ENCODE measurements around the gene CLN3.
"Not testable (repeated sequence)": the region's sequence is repeated elsewhere in the genome, so short reads cannot be mapped to it uniquely, and the experiment has no call there.

The CLN3 gene

GRCh38 chr16:28486266-28486665 is 5.6 kb downstream of the CLN3 start:
- no peak for TF ChIP-seq CTCF (conservative IDR thresholded peaks at IDR 0.05; ENCODE audit: low read length)
- no peak for DNase-seq (ENCODE audit: low read depth)
- no peak overlapping the region for H3K4me3 ChIP-seq (ENCODE audit: low read length)

- not testable (repeated sequence) for DNase-seq (ENCODE audit: low read depth); H3K4me3 ChIP-seq (ENCODE audit: low read length)
Observed at GRCh38 chr16:28483361-28483760, 8.5 kb downstream of the CLN3 start.

- TF ChIP-seq CTCF (conservative IDR thresholded peaks at IDR 0.05; ENCODE audit: low read length) = no peak
- H3K4me3 ChIP-seq (ENCODE audit: low read length) = no peak overlapping the region
- no peak for DNase-seq (ENCODE audit: low read depth)
Observed at GRCh38 chr16:28482026-28482425, 9.8 kb downstream of the CLN3 start.

GRCh38 chr16:28478506-28479180 is 13.2 kb downstream of the CLN3 start:
- no peak for TF ChIP-seq CTCF (conservative IDR thresholded peaks at IDR 0.05; ENCODE audit: low read length)
- H3K4me3 ChIP-seq (ENCODE audit: low read length) = no peak overlapping the region
- DNase-seq (ENCODE audit: low read depth) = no peak

GRCh38 chr16:28477311-28477920 is 14.5 kb downstream of the CLN3 start:
- H3K4me3 ChIP-seq (ENCODE audit: low read length) = no peak overlapping the region
- no peak for DNase-seq (ENCODE audit: low read depth)
- no peak for TF ChIP-seq CTCF (conservative IDR thresholded peaks at IDR 0.05; ENCODE audit: low read length)

GRCh38 chr16:28475221-28475620 is 16.7 kb downstream of the CLN3 start:
- no peak overlapping the region for H3K4me3 ChIP-seq (ENCODE audit: low read length)
- DNase-seq (ENCODE audit: low read depth) = no peak
- no peak for TF ChIP-seq CTCF (conservative IDR thresholded peaks at IDR 0.05; ENCODE audit: low read length)

- DNase-seq (ENCODE audit: low read depth) = no peak
- H3K4me3 ChIP-seq (ENCODE audit: low read length) = no peak overlapping the region
- no peak for TF ChIP-seq CTCF (conservative IDR thresholded peaks at IDR 0.05; ENCODE audit: low read length)
Observed at GRCh38 chr16:28473714-28474265, 18.1 kb downstream of the CLN3 start.

- not testable (repeated sequence) for H3K4me3 ChIP-seq (ENCODE audit: low read length); DNase-seq (ENCODE audit: low read depth)
Observed at GRCh38 chr16:28447081-28447480, 44.8 kb downstream of the CLN3 start.

- not testable (repeated sequence) for DNase-seq (ENCODE audit: low read depth); H3K4me3 ChIP-seq (ENCODE audit: low read length)
Observed at GRCh38 chr16:28446388-28446787, 45.5 kb downstream of the CLN3 start.

- not testable (repeated sequence) for H3K4me3 ChIP-seq (ENCODE audit: low read length); DNase-seq (ENCODE audit: low read depth)
Observed at GRCh38 chr16:28443943-28444342, 47.9 kb downstream of the CLN3 start.

- H3K4me3 ChIP-seq (ENCODE audit: low read length); DNase-seq (ENCODE audit: low read depth): not testable (repeated sequence)
Observed at GRCh38 chr16:28438899-28439298, 53.0 kb downstream of the CLN3 start.

- not testable (repeated sequence) for DNase-seq (ENCODE audit: low read depth); H3K4me3 ChIP-seq (ENCODE audit: low read length)
Observed at GRCh38 chr16:28435340-28435739, 56.5 kb downstream of the CLN3 start.

Measured in AG10803 (cell line).